DND-41 (cell line): ENCODE results near the gene ZNF76.

Experiments used
- CTCF ChIP-seq: IDR thresholded peaks from 2 replicates; pipeline ENCODE4 v1.5.1; 2012; ENCODE audit warnings: borderline replicate concordance, low read length, moderate library complexity, mild to moderate bottlenecking; ENCODE audit not compliant: poor library complexity, severe bottlenecking; ENCODE audit errors: extremely low read depth
- EZH2 ChIP-seq: IDR thresholded peaks from 3 replicates; pipeline ENCODE4 v1.6.1; 2012; ENCODE audit warnings: borderline replicate concordance, low read depth, mild to moderate bottlenecking, moderate library complexity, low read length, inconsistent platforms; ENCODE audit not compliant: severe bottlenecking

GRCh38 chr6:35213298-35213791 lies 46.2 kb upstream of the ZNF76 start:
- TF ChIP-seq CTCF (no peak), EZH2 (no peak)
